KMS-11 (cell line): ENCODE results near the gene FNBP1.
"Not testable (repeated sequence)": the region's sequence is repeated elsewhere in the genome, so short reads cannot be mapped to it uniquely, and the experiment has no call there.

Source experiments
- H2AFZ ChIP-seq: fragments of 200-600 bp; sonication (generic); 2 replicates; pipeline ENCODE4 v1.6.1; 2016; ENCODE audit warnings: antibody characterized with exemption, mixed run types, low read depth
- H3K27ac ChIP-seq: fragments of 200-600 bp; sonication (generic); 2 replicates; pipeline ENCODE4 v1.6.1; 2016; ENCODE audit warnings: mild to moderate bottlenecking, mixed run types
- H3K27me3 ChIP-seq: fragments of 200-600 bp; sonication (generic); 2 replicates; pipeline ENCODE4 v1.6.1; 2017; ENCODE audit warnings: mild to moderate bottlenecking, low read depth, mixed run types, moderate library complexity; ENCODE audit not compliant: insufficient read depth
- H3K36me3 ChIP-seq: fragments of 200-600 bp; sonication (generic); 2 replicates; pipeline ENCODE4 v1.6.1; 2017; ENCODE audit warnings: mild to moderate bottlenecking, mixed run types; ENCODE audit not compliant: insufficient read depth
- H3K4me1 ChIP-seq: fragments of 200-600 bp; sonication (generic); 2 replicates; pipeline ENCODE4 v1.6.1; 2016; ENCODE audit warnings: mild to moderate bottlenecking, low read depth, mixed run types; ENCODE audit not compliant: poor library complexity, severe bottlenecking
- H3K4me2 ChIP-seq: fragments of 200-600 bp; sonication (generic); 2 replicates; pipeline ENCODE4 v1.7.0; 2016; ENCODE audit warnings: mild to moderate bottlenecking, mixed run types
- H3K4me3 ChIP-seq: fragments of 200-600 bp; sonication (generic); IDR thresholded peaks from 2 replicates; pipeline ENCODE4 v1.6.1; 2017; ENCODE audit warnings: low read depth, low read length, mixed read lengths; ENCODE audit not compliant: insufficient read depth
- H3K79me2 ChIP-seq: fragments of 200-600 bp; sonication (generic); 2 replicates; pipeline ENCODE4 v1.6.1; 2016; ENCODE audit warnings: low read depth, mixed run types; ENCODE audit not compliant: insufficient read depth
- H3K9ac ChIP-seq: fragments of 200-600 bp; sonication (generic); 2 replicates; pipeline ENCODE4 v1.6.1; 2016; ENCODE audit warnings: mild to moderate bottlenecking, mixed run types
- H4K20me1 ChIP-seq: fragments of 200-600 bp; sonication (generic); 2 replicates; pipeline ENCODE4 v1.6.1; 2016; ENCODE audit warnings: mild to moderate bottlenecking, mixed run types; ENCODE audit not compliant: insufficient read depth
- CTCF ChIP-seq: fragments of 200-600 bp; sonication (generic); conservative IDR thresholded peaks from 2 replicates; pipeline ENCODE4 v1.6.1; 2017; ENCODE audit warnings: low read depth, mild to moderate bottlenecking, antibody characterized with exemption, low read length, moderate library complexity, mixed read lengths

The FNBP1 gene

GRCh38 chr9:129953736-129954135 is 89.3 kb downstream of the FNBP1 start:
- H3K27ac ChIP-seq = no peak overlapping the region
- H3K27me3 ChIP-seq = no peaks in the 10 kb centered on the region
- no peaks in the 10 kb centered on the region for H4K20me1 ChIP-seq
- H3K79me2 ChIP-seq = no peaks in the 10 kb centered on the region
- H3K9ac ChIP-seq = no peak overlapping the region
- H3K4me1 ChIP-seq = peaks cover 14% of the 10 kb centered on the region
- no peak overlapping the region for H3K4me2 ChIP-seq
- 0 out of 2 replicates have a peak, but pooled peaks cover 6% of the 10 kb centered on the region for H3K36me3 ChIP-seq
- no peak overlapping the region for H3K4me3 ChIP-seq
- no peak overlapping the region for H2AFZ ChIP-seq
- no peak for TF ChIP-seq CTCF

GRCh38 chr9:129952337-129952736 is 90.7 kb downstream of the FNBP1 start:
- H4K20me1 ChIP-seq = no peaks in the 10 kb centered on the region
- H3K27ac ChIP-seq = no peak overlapping the region
- H3K79me2 ChIP-seq = no peaks in the 10 kb centered on the region
- H2AFZ ChIP-seq = no peak overlapping the region
- H3K4me3 ChIP-seq = no peak overlapping the region
- H3K36me3 ChIP-seq = 0 out of 2 replicates have a peak, but pooled peaks cover 3% of the 10 kb centered on the region
- peaks cover 14% of the 10 kb centered on the region for H3K4me1 ChIP-seq
- TF ChIP-seq CTCF = no peak
- H3K4me2 ChIP-seq = no peak overlapping the region
- H3K9ac ChIP-seq = no peak overlapping the region
- no peaks in the 10 kb centered on the region for H3K27me3 ChIP-seq

GRCh38 chr9:129949821-129950220 is 93.2 kb downstream of the FNBP1 start:
- H3K4me1 ChIP-seq = peaks cover 17% of the 10 kb centered on the region
- no peaks in the 10 kb centered on the region for H3K27me3 ChIP-seq
- H3K27ac ChIP-seq = no peak overlapping the region
- H3K36me3 ChIP-seq = no peaks in the 10 kb centered on the region
- TF ChIP-seq CTCF = no peak
- H4K20me1 ChIP-seq = no peaks in the 10 kb centered on the region
- no peak overlapping the region for H2AFZ ChIP-seq
- no peak overlapping the region for H3K9ac ChIP-seq
- H3K4me2 ChIP-seq = no peak overlapping the region
- H3K79me2 ChIP-seq = no peaks in the 10 kb centered on the region
- H3K4me3 ChIP-seq = no peak overlapping the region

- not testable (repeated sequence) for H3K27me3 ChIP-seq, H3K4me2 ChIP-seq, H3K79me2 ChIP-seq
Measured at GRCh38 chr9:129948626-129949025, 94.4 kb downstream of the FNBP1 start.

GRCh38 chr9:129946246-129946995 is 96.6 kb downstream of the FNBP1 start:
- Histone ChIP-seq H4K20me1 (no peaks in the 10 kb centered on the region), H3K4me3 (no peak overlapping the region), H3K9ac (no peak overlapping the region), H3K79me2 (no peaks in the 10 kb centered on the region), H3K27me3 (no peaks in the 10 kb centered on the region), H3K27ac (no peak overlapping the region), H3K36me3 (no peaks in the 10 kb centered on the region), H3K4me2 (no peak overlapping the region), H2AFZ (no peak overlapping the region), H3K4me1 (peaks cover 11% of the 10 kb centered on the region)
- TF ChIP-seq CTCF = no peak

More at GRCh38 chr9:129948626-129949025, 94.4 kb downstream of the FNBP1 start:
- H3K4me3 ChIP-seq, H3K9ac ChIP-seq, H2AFZ ChIP-seq, H3K27ac ChIP-seq, H4K20me1 ChIP-seq, H3K36me3 ChIP-seq: not testable (repeated sequence)
- H3K4me1 ChIP-seq = peaks cover 11% of the 10 kb centered on the region
